ENCODE measurements around the gene ZBTB5.
"Not testable (repeated sequence)": the region's sequence is repeated elsewhere in the genome, so short reads cannot be mapped to it uniquely, and the experiment has no call there.

The ZBTB5 gene

GRCh38 chr9:37449862-37450632, 15.2 kb downstream of the ZBTB5 start:
- no peak for DNase-seq

DNA sequence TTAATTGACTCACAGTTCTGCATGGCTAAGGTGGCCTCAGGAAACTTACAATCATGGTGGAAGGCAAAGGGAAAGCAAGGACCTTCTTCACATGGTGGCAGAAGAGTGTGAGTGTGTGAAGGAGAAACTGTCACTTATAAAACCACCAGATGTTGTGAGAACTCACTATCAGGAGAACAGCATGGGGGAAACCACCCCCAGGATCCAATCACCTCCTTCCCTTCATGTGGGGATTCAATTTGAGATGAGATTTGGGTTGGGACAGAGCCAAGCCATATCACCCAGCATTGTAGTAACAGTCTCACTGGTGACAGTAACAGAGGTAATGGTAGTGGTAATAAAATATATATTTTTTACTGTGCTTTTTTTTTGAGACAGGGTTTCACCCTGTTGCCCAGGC, 18.1 kb downstream of the ZBTB5 start:
- DNase-seq = peak; percentile 72

- DNase-seq = no peak
These were observed 18.8 kb downstream of the ZBTB5 start for GRCh38 chr9:37446401-37446800.

DNA sequence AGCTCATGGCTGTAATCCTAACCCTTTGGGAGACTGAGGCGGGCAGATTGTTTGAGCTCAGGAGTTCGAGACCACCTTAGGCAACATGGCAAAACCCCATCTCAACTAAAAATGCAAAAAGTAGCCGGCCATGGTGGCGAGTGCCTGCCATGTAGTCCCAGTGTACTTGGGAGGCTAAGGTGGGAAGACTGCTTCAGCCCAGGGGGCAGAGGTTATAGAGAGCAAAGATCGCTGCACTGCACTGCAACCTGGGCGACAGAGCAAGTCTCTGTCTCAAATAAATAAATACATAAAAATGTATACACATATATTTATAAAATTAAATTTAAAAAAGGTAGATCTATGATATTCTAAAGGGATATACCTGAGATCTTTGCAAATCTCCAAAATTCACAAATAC, 19.4 kb downstream of the ZBTB5 start:
- no peak for DNase-seq

DNA sequence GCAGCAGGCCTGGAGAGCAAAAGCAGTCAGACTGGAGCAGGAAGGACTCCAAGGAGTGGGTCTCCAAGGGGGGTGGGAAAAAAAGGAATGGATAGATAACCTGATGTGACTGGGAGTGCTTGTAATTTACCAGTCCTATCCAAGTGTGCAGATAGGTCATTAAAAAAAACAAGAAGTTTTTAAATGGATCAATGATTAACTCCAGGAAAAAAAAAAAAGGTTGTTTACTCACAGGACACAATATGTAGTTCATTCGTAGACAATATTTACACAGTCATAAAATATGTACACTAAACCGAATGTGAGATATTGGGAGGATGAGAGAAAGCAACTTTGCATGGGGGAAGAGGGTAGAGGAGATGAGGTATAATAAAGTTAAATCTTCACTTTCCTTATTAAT, 20.4 kb downstream of the ZBTB5 start:
- DNase-seq = no peak

DNA sequence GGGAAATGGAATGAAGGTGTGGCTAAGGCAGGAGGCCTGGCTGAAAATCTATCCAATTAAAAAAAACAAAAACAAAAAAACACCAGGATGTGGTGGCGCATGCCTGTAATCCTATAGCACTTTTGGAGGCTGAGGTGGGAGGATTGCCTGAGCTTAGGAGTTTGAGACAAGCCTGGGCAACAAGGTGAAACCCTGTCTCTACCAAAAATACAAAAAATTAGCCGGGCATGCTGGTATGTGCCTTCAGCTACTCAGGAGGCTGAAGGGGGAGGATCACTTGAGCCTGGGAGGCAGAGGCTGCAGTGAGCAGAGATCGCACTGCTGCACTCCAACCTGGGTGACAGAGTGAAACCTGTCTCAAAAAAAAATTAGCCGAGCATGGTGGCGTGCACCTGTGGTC, 21.7 kb downstream of the ZBTB5 start:
- DNase-seq = no peak

- DNase-seq = no peak
These were observed 22.7 kb downstream of the ZBTB5 start for GRCh38 chr9:37442556-37442955.

DNA sequence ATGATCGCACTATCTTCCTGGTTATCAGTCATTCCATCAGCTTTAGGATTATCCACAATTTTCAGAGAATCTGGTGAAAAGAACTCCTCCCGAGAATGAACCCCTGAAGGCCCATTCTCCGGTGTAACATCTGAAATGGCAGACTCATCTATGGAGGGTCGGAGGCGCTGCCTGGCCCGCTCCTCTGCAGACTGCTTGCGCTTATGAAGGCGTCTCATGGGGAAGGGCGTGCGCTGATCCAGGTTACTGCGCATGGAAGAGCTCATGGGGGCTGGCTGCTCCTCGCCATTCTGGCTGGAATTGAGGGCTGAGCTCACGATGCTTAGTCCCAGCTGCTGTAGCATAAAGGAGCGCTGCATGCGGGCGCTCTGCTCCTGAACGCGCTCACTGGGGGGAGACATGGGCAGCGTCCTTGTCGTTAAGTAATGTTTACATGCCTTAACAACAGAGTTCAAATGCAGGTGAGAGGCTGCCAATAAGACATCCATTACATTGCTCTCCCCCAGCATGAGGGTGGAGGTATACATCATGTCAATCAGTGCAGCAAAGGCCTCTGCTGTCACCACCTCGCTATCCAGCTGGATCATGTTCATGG, 23.4 kb downstream of the ZBTB5 start:
- DNase-seq = no peak

- no peak for DNase-seq
These were observed 26.9 kb downstream of the ZBTB5 start for GRCh38 chr9:37438359-37438758.

- DNase-seq = no peak
These were observed 27.6 kb downstream of the ZBTB5 start for GRCh38 chr9:37437621-37438020.

DNA sequence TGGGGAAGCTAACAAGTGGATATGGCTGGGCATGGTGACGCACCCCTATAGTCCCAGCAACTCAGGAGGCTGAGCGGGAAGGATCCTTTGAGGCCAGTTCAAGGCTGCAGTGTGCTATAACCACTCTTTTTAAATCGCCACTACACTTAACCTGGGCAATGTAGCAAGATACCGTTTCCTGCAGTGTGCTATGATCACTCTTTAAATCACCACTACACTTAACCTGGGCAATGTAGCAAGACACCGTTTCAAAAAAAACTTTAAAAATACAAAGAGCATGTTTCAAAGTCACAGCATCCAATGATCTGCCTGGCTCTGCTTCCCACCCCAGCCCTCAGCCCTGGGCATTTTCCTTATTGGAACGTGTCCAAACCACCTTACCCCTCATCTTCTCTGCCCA, 28.2 kb downstream of the ZBTB5 start:
- DNase-seq = no peak

DNA sequence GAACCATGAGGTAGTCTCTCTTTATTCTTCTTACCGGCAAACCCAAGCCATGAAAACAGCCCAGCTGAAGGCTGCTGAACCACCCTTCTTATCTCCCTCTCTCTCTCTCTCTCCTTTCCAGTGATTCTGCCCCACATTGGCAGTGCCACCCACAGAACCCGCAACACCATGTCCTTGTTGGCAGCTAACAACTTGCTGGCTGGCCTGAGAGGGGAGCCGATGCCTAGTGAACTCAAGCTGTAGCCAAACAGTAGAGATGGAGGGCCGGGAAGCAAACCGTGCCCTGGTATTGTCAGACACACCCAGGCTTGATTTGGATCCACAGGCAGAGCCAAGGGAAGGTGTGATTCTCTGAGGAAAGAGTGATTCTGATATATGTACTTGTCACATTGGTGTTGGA, 28.7 kb downstream of the ZBTB5 start:
- no peak for DNase-seq

GRCh38 chr9:37433867-37434371, 31.3 kb downstream of the ZBTB5 start:
- DNase-seq = no peak

- no peak for DNase-seq
These were observed 33.2 kb downstream of the ZBTB5 start for GRCh38 chr9:37432020-37432419.

GRCh38 chr9:37430841-37431597, 34.2 kb downstream of the ZBTB5 start:
- no peak for DNase-seq

DNA sequence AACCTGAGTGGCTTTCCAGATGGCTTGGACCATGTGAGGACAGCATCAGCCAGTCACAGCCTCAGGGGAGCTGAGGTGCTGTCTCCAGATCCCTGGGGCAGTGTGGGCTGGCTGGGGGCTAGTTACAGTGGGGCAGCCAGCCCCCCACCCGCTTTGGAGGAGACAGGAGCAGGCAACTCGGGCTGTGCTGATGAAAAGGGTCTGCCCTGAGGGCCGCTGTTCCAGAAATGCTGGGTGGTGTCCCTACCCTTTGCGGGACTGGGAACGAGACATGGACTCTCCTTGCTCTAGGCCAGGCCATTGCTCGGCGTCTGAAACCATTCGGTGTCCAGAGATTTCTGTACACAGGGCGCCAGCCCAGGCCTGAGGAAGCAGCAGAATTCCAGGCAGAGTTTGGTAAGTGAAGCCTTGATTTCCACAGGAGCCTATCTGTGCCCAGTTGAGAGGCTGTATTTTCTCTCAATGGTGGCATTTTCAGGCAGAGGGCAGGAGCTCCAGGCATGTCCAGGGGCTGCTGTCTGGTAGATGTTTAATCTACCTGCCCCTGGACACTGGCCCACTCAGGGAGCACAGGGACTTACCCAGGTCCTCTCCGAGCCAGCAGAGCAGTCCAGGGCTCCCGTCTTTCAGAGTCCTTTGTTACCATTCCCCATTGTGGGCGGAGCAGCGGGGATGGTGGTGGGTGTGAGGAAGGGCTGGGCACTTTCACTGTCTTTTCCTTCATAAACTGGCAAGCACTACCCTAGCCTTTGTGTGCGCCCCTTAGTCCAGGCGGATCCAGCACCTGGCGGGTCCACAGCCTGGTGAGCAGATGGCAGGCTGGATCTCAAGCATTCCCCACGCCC, 35.6 kb downstream of the ZBTB5 start:
- no peak for DNase-seq

- DNase-seq = no peak
These were observed 36.9 kb downstream of the ZBTB5 start for GRCh38 chr9:37428345-37428744.

- no peak for DNase-seq
These were observed 38.4 kb downstream of the ZBTB5 start for GRCh38 chr9:37426846-37427245.

- not testable (repeated sequence) for DNase-seq
These were observed 38.8 kb downstream of the ZBTB5 start for GRCh38 chr9:37426431-37426830.

- no peak for DNase-seq
These were observed 39.9 kb downstream of the ZBTB5 start for GRCh38 chr9:37425298-37425752.

- no peak for DNase-seq
These were observed 40.5 kb downstream of the ZBTB5 start for GRCh38 chr9:37424686-37425297.

DNA sequence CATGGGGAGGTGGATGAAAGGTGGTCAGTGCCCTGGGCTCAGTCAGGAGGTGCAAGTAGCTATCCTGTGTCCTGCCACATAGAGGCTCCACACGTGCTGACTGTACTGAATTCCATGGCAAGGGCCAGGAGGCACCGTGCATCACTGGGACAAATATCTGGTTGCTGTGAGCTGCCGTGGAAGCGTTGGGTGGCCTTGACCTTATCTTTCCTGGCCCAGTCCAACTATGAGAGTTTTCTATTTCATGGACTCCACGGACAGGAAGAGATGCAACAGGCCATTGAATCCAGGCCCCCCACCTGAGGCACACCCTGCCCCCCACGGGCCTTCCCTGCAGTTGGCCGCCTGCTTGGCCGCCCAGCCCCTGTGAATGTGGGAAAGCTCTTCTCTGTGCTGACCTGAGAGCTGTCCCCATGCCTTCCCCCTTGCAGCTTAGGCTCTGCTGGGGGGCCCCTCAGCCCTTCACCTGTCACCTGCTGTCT, 41.0 kb downstream of the ZBTB5 start:
- DNase-seq = no peak
